Stimulated activated CD8-positive, alpha-beta memory T cell treated with anti-CD3 and anti-CD28 coated beads, Interleukin-7, amount 100 ng/mL, for 4 hours (primary cell): ENCODE measurements around the gene ST3GAL3.

ENCODE experiments used
- DNase-seq, 2 donors: peaks; one replicate each; pipeline ENCODE4 v3.0.0-alpha.2; 2020; ENCODE audit warnings: low read depth in 2 of 2

ST3GAL3 gene

GRCh38 chr1:43913666-43914360, 206.5 kb downstream of the ST3GAL3 start:
- DNase-seq, result no peak

- DNase-seq, result no peak
Observed at GRCh38 chr1:43914576-43915525, 207.5 kb downstream of the ST3GAL3 start.

GRCh38 chr1:43919906-43920305, 212.6 kb downstream of the ST3GAL3 start:
- no peak for DNase-seq

- no peak for DNase-seq
Observed at GRCh38 chr1:43921022-43921421, 213.7 kb downstream of the ST3GAL3 start.

GRCh38 chr1:43924516-43924915, 217.2 kb downstream of the ST3GAL3 start:
- no peak for DNase-seq

- DNase-seq, result no peak
Observed at GRCh38 chr1:43925846-43926245, 218.5 kb downstream of the ST3GAL3 start.

- DNase-seq, result no peak
Observed at GRCh38 chr1:43930168-43930948, 223.0 kb downstream of the ST3GAL3 start.

- no peak for DNase-seq
Observed at GRCh38 chr1:43930949-43931275, 223.6 kb downstream of the ST3GAL3 start.

- no peak for DNase-seq
Observed at GRCh38 chr1:43931711-43932660, 224.7 kb downstream of the ST3GAL3 start.

- no peak for DNase-seq
Observed at GRCh38 chr1:43932786-43933385, 225.6 kb downstream of the ST3GAL3 start.

- no peak for DNase-seq
Observed at GRCh38 chr1:43933386-43934100, 226.2 kb downstream of the ST3GAL3 start, which contains the start of gene ARTN. ARTN (plus strand) TSS chr1:43933801; CDS start chr1:43935657, 1,856 bp downstream.

- DNase-seq, result peak; percentile 14 to 20
Observed at GRCh38 chr1:43934101-43934985, 227.0 kb downstream of the ST3GAL3 start.

- DNase-seq, result no peak
Observed at GRCh38 chr1:43934986-43935324, 227.6 kb downstream of the ST3GAL3 start.

GRCh38 chr1:43935711-43936427, 228.5 kb downstream of the ST3GAL3 start:
- no peak for DNase-seq

- no peak for DNase-seq
Observed at GRCh38 chr1:43936431-43937151, 229.3 kb downstream of the ST3GAL3 start.

- no peak for DNase-seq
Observed at GRCh38 chr1:43937179-43937865, 230.0 kb downstream of the ST3GAL3 start.

GRCh38 chr1:43938383-43938782, 231.0 kb downstream of the ST3GAL3 start:
- DNase-seq, result no peak
